IPS-11a (cell line): Measurements from ENCODE around the gene IRX3.

Source experiments
- H3K4me3 ChIP-seq: one replicate; pipeline ENCODE4 v1.5.1; 2013; ENCODE audit warnings: low read depth, low read length, control low read depth

IRX3 gene

GRCh38 chr16:54286366-54287130 is at the start of gene IRX3:
IRX3 (minus strand) TSS chr16:54286787; CDS start chr16:54286050, 737 bp downstream.
- H3K4me3 ChIP-seq, result peak within 1 kb of the TSS; percentile 61

GRCh38 chr16:54335230-54335629 is 48.6 kb upstream of the IRX3 start:
- no peak overlapping the region for H3K4me3 ChIP-seq

- H3K4me3 ChIP-seq, result no peak overlapping the region
Observed at GRCh38 chr16:54334208-54334607, 47.6 kb upstream of the IRX3 start.

GRCh38 chr16:54331241-54332002 is 44.8 kb upstream of the IRX3 start:
- no peak overlapping the region for H3K4me3 ChIP-seq

GRCh38 chr16:54327609-54328008 is 41.0 kb upstream of the IRX3 start:
- no peak overlapping the region for H3K4me3 ChIP-seq

- H3K4me3 ChIP-seq, result no peak overlapping the region
Observed at GRCh38 chr16:54326266-54326662, 39.7 kb upstream of the IRX3 start.

GRCh38 chr16:54325616-54326265 is 39.2 kb upstream of the IRX3 start:
- H3K4me3 ChIP-seq, result no peak overlapping the region

GRCh38 chr16:54324716-54325115 is 38.1 kb upstream of the IRX3 start:
- no peak overlapping the region for H3K4me3 ChIP-seq

- no peak overlapping the region for H3K4me3 ChIP-seq
Observed at GRCh38 chr16:54320697-54321340, 34.2 kb upstream of the IRX3 start.

GRCh38 chr16:54318941-54319340 is 32.4 kb upstream of the IRX3 start:
- H3K4me3 ChIP-seq, result no peak overlapping the region

- no peak overlapping the region for H3K4me3 ChIP-seq
Observed at GRCh38 chr16:54317101-54317611, 30.6 kb upstream of the IRX3 start.

- H3K4me3 ChIP-seq, result no peak overlapping the region
Observed at GRCh38 chr16:54316095-54316889, 29.7 kb upstream of the IRX3 start.

GRCh38 chr16:54313789-54314188 is 27.2 kb upstream of the IRX3 start:
- H3K4me3 ChIP-seq, result no peak overlapping the region

- no peak overlapping the region for H3K4me3 ChIP-seq
Observed at GRCh38 chr16:54312502-54312991, 26.0 kb upstream of the IRX3 start.

- no peak overlapping the region for H3K4me3 ChIP-seq
Observed at GRCh38 chr16:54309341-54309740, 22.8 kb upstream of the IRX3 start.

- H3K4me3 ChIP-seq, result no peak overlapping the region
Observed at GRCh38 chr16:54305080-54305479, 18.5 kb upstream of the IRX3 start.

GRCh38 chr16:54303613-54304012 is 17.0 kb upstream of the IRX3 start:
- H3K4me3 ChIP-seq, result no peak overlapping the region

- H3K4me3 ChIP-seq, result no peak overlapping the region
Observed at GRCh38 chr16:54297154-54297553, 10.6 kb upstream of the IRX3 start.

- no peak overlapping the region for H3K4me3 ChIP-seq
Observed at GRCh38 chr16:54296543-54296942, 10.0 kb upstream of the IRX3 start.
